H9 (cell line): ENCODE results near the gene CADPS2. TPM values are rescaled to one million over a fixed set of nuclear protein-coding genes. Genes with fewer than 3 reads are reported as not detected.

Experiments
- DNase-seq: peaks from one replicate; pipeline ENCODE4 v3.0.0-alpha.2; 2017
- H2AFZ ChIP-seq: one replicate; pipeline ENCODE4 v1.6.1; 2013; ENCODE audit warnings: mild to moderate bottlenecking, low read length, control low read depth, moderate library complexity
- H2AK5ac ChIP-seq: 2 replicates; pipeline ENCODE4 v1.6.1; 2013; ENCODE audit warnings: low read length, control low read depth, mixed read lengths; ENCODE audit not compliant: insufficient read length
- H2BK120ac ChIP-seq: one replicate; pipeline ENCODE4 v1.6.1; 2013; ENCODE audit warnings: low read depth, mild to moderate bottlenecking, low read length, control low read depth, inconsistent platforms; ENCODE audit not compliant: poor library complexity, severe bottlenecking
- H2BK12ac ChIP-seq: 2 replicates; pipeline ENCODE4 v1.6.1; 2013; ENCODE audit warnings: low read length, control low read depth, mixed read lengths, low read depth; ENCODE audit not compliant: insufficient read length
- H2BK15ac ChIP-seq: 2 replicates; pipeline ENCODE4 v1.6.1; 2013; ENCODE audit warnings: low read depth, low read length, control low read depth
- H2BK20ac ChIP-seq: one replicate; pipeline ENCODE4 v1.6.1; 2013; ENCODE audit warnings: low read depth, mild to moderate bottlenecking, low read length, control low read depth, inconsistent platforms; ENCODE audit not compliant: poor library complexity, severe bottlenecking
- H2BK5ac ChIP-seq: 2 replicates; pipeline ENCODE4 v1.6.1; 2013; ENCODE audit warnings: low read length, control low read depth, mixed read lengths; ENCODE audit not compliant: insufficient read length
- H3K14ac ChIP-seq: 2 replicates; pipeline ENCODE4 v1.6.1; 2013; ENCODE audit warnings: low read length, control low read depth; ENCODE audit not compliant: insufficient read depth
- H3K18ac ChIP-seq: 2 replicates; pipeline ENCODE4 v1.6.1; 2013; ENCODE audit warnings: low read depth, mild to moderate bottlenecking, mixed read lengths, low read length, control low read depth; ENCODE audit not compliant: insufficient read length
- H3K23ac ChIP-seq: 2 replicates; pipeline ENCODE4 v1.6.1; 2013; ENCODE audit warnings: low read length, control low read depth, mixed read lengths, low read depth; ENCODE audit not compliant: insufficient read length
- H3K23me2 ChIP-seq: 2 replicates; pipeline ENCODE4 v1.6.1; 2013; ENCODE audit warnings: low read depth, mild to moderate bottlenecking, mixed read lengths, low read length, control low read depth; ENCODE audit not compliant: insufficient read length, poor library complexity, severe bottlenecking
- H3K27ac ChIP-seq: 2 replicates; pipeline ENCODE4 v1.5.1; 2013; ENCODE audit warnings: low read length, control low read depth, mixed read lengths, low read depth; ENCODE audit not compliant: insufficient read length
- H3K27me3 ChIP-seq: 2 replicates; pipeline ENCODE4 v1.6.1; 2013; ENCODE audit warnings: low read length, control low read depth, inconsistent platforms; ENCODE audit not compliant: insufficient read depth
- H3K4ac ChIP-seq: 2 replicates; pipeline ENCODE4 v1.6.1; 2013; ENCODE audit warnings: low read depth, mild to moderate bottlenecking, control low read depth, inconsistent platforms, low read length, moderate library complexity
- H3K4me1 ChIP-seq: 2 replicates; pipeline ENCODE4 v1.6.1; 2013; ENCODE audit warnings: low read length, control low read depth, inconsistent platforms; ENCODE audit not compliant: insufficient read depth
- H3K4me2 ChIP-seq: 2 replicates; pipeline ENCODE4 v1.6.1; 2013; ENCODE audit warnings: low read length, control low read depth, mixed read lengths; ENCODE audit not compliant: insufficient read length, insufficient read depth
- H3K56ac ChIP-seq: 2 replicates; pipeline ENCODE4 v1.6.1; 2013; ENCODE audit warnings: low read depth, mild to moderate bottlenecking, mixed read lengths, low read length, control low read depth; ENCODE audit not compliant: insufficient read length
- H3K79me1 ChIP-seq: 2 replicates; pipeline ENCODE4 v1.6.1; 2013; ENCODE audit warnings: low read depth, mild to moderate bottlenecking, moderate library complexity, low read length, control low read depth, inconsistent platforms; ENCODE audit not compliant: insufficient read depth, poor library complexity, severe bottlenecking
- H3K79me2 ChIP-seq: 2 replicates; pipeline ENCODE4 v1.6.1; 2013; ENCODE audit warnings: low read length, control low read depth, inconsistent platforms; ENCODE audit not compliant: insufficient read depth
- H3K9ac ChIP-seq: 2 replicates; pipeline ENCODE4 v1.6.1; 2013; ENCODE audit warnings: low read length, control low read depth, mixed read lengths; ENCODE audit not compliant: insufficient read length; ENCODE audit errors: extremely low read depth
- H3K9me3 ChIP-seq: one replicate; pipeline ENCODE4 v1.6.1; 2013; ENCODE audit warnings: low read depth, low read length, inconsistent platforms; ENCODE audit not compliant: control insufficient read depth
- H3T11ph ChIP-seq: one replicate; pipeline ENCODE4 v1.6.1; 2013; ENCODE audit warnings: mild to moderate bottlenecking, low read length, control low read depth, inconsistent platforms
- H4K20me1 ChIP-seq: one replicate; pipeline ENCODE4 v1.6.1; 2013; ENCODE audit not compliant: control insufficient read depth, insufficient read length, insufficient read depth
- H4K5ac ChIP-seq: 2 replicates; pipeline ENCODE4 v1.6.1; 2013; ENCODE audit warnings: low read depth, mild to moderate bottlenecking, mixed read lengths, low read length, control low read depth; ENCODE audit not compliant: insufficient read length
- H4K8ac ChIP-seq: replicated peaks from 2 replicates; pipeline ENCODE4 v1.6.1; 2013; ENCODE audit warnings: low read length, control low read depth, mixed read lengths, low read depth; ENCODE audit not compliant: insufficient read length
- H4K91ac ChIP-seq: 2 replicates; pipeline ENCODE4 v1.6.1; 2013; ENCODE audit warnings: low read depth, mild to moderate bottlenecking, moderate library complexity, mixed read lengths, low read length, control low read depth; ENCODE audit not compliant: insufficient read length
- H3K27ac Mint-ChIP-seq, 3 experiments: 2 replicates in 2 of 3; 3 replicates in 1 of 3; pipeline ENCODE4 v1.8.0; 2020 to 2021; ENCODE audit warnings: mixed read lengths in 3 of 3, mild to moderate bottlenecking in 1 of 3, moderate library complexity in 1 of 3
- H3K27me3 Mint-ChIP-seq: 2 replicates; pipeline ENCODE4 v1.8.0; 2021; ENCODE audit warnings: low read depth, mild to moderate bottlenecking, moderate library complexity, mixed read lengths
- H3K36me3 Mint-ChIP-seq, 3 experiments: 2 replicates in 2 of 3; 3 replicates in 1 of 3; pipeline ENCODE4 v1.8.0; 2020 to 2021; ENCODE audit warnings: low read depth in 3 of 3, mixed read lengths in 3 of 3; ENCODE audit not compliant: insufficient read depth in 1 of 3
- H3K4me1 Mint-ChIP-seq, 2 experiments: 2 replicates each; pipeline ENCODE4 v1.8.0; 2020; ENCODE audit warnings: mixed read lengths in 2 of 2
- H3K4me3 Mint-ChIP-seq, 2 experiments: 2 replicates in 1 of 2; 3 replicates in 1 of 2; pipeline ENCODE4 v1.8.0; 2020 to 2021; ENCODE audit warnings: mild to moderate bottlenecking in 2 of 2, mixed read lengths in 2 of 2, moderate library complexity in 1 of 2
- H3K9me3 Mint-ChIP-seq, 2 experiments: 2 replicates in 1 of 2; 3 replicates in 1 of 2; pipeline ENCODE4 v1.8.0; 2020; ENCODE audit warnings: mild to moderate bottlenecking in 2 of 2, mixed read lengths in 2 of 2, moderate library complexity in 1 of 2
- CTCF ChIP-seq: fragments of 200-600 bp; sonication (generic); conservative IDR thresholded peaks from 3 replicates; pipeline ENCODE4 v1.8.0; 2021; ENCODE audit warnings: antibody characterized with exemption, mild to moderate bottlenecking
- WGBS: extraction: QIAGEN DNeasy Blood & Tissue Kit; methylation state at CpG from one replicate; pipeline ENCODE4 v1.1.7; 2013; ENCODE audit warnings: missing lambda C conversion rate, low lambda C conversion rate, mixed read lengths; ENCODE audit not compliant: insufficient read length; ENCODE audit errors: extremely low coverage; 5-methylcytosine and 5-hydroxymethylcytosine counted together
- total RNA-seq: library from RNA; stranded (reverse); gene quantifications from 2 replicates; pipeline ENCODE4 v1.2.1, GENCODE V29; 2021

CADPS2 gene
- total RNA-seq, 1 experiment from 2014 or later = 7.1 TPM

GRCh38 chr7:122520971-122521555 lies 365.2 kb downstream of the CADPS2 start:
- WGBS = no CpG with 5 or more reads among the region's 5 CpGs
- Histone ChIP-seq H4K5ac (no peak overlapping the region), H3K14ac (no peak overlapping the region), H3K79me1 (no peaks in the 10 kb centered on the region), H3K23me2 (no peaks in the 10 kb centered on the region), H3K79me2 (no peaks in the 10 kb centered on the region), H4K20me1 (no peaks in the 10 kb centered on the region), H2AFZ (no peak overlapping the region), H4K91ac (no peak overlapping the region), H2BK15ac (no peak overlapping the region), H3K23ac (no peak overlapping the region), H4K8ac (no peak overlapping the region), H2BK120ac (no peak overlapping the region), H3K9ac (no peak overlapping the region), H3K56ac (no peak overlapping the region), H2AK5ac (no peak overlapping the region), H2BK12ac (no peak overlapping the region), H3K4me1 (peaks cover 4% of the 10 kb centered on the region; the same call in 1 of the 2 replicates), H3K27me3 (no peaks in the 10 kb centered on the region), H3K18ac (no peak overlapping the region), H2BK20ac (no peak overlapping the region), H3K4ac (no peak overlapping the region), H2BK5ac (no peak overlapping the region), H3T11ph (no peak overlapping the region), H3K9me3 (no peaks in the 10 kb centered on the region), H3K4me2 (no peak overlapping the region), H3K27ac (no peak overlapping the region)
- H3K4me3 Mint-ChIP-seq = peak overlapping the region; percentile 0 to 17; a peak in 4 of 5 replicates
- H3K36me3 Mint-ChIP-seq = peaks cover 0 to 6% (median 0%) of the 10 kb centered on the region in 3 experiments; a peak in 2 of 7 replicates
- peak overlapping the region; percentile 3 to 92 (median 26); a peak in 4 of 7 replicates for H3K27ac Mint-ChIP-seq
- H3K4me1 Mint-ChIP-seq = peaks cover 50 to 61% of the 10 kb centered on the region in 2 experiments
- peak; percentile 53 for DNase-seq
- H3K27me3 Mint-ChIP-seq = no peaks in the 10 kb centered on the region
- TF ChIP-seq CTCF = no peak
- peaks cover 0 to 3% of the 10 kb centered on the region in 2 experiments; a peak in 1 of 5 replicates for H3K9me3 Mint-ChIP-seq
